ENCODE measurements around the gene CDR2L. TPM values are rescaled to one million over a fixed set of nuclear protein-coding genes. Genes with fewer than 3 reads are reported as not detected.

Gene CDR2L
- total RNA-seq, 1 experiment from 2014 or later = 31.0 TPM

- TF ChIP-seq, protein P1, sequence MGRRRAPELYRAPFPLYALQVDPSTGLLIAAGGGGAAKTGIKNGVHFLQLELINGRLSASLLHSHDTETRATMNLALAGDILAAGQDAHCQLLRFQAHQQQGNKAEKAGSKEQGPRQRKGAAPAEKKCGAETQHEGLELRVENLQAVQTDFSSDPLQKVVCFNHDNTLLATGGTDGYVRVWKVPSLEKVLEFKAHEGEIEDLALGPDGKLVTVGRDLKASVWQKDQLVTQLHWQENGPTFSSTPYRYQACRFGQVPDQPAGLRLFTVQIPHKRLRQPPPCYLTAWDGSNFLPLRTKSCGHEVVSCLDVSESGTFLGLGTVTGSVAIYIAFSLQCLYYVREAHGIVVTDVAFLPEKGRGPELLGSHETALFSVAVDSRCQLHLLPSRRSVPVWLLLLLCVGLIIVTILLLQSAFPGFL (CRISPR knock-in tag; IDR thresholded peaks at IDR 0.05; ENCODE audit: borderline replicate concordance) = no peak; the same call in 1 of the 2 replicates
- TF ChIP-seq ZBTB21 (CRISPR knock-in tag; IDR thresholded peaks at IDR 0.05; ENCODE audit: borderline replicate concordance) (peak; percentile 94), CREB1 (CRISPR knock-in tag; IDR thresholded peaks at IDR 0.05) (no peak; the same call in none of the 2 replicates), ZNF232 (CRISPR knock-in tag; IDR thresholded peaks at IDR 0.05) (peak; percentile 87), ESRRA (CRISPR knock-in tag; IDR thresholded peaks at IDR 0.05; ENCODE audit: borderline replicate concordance) (no peak), NR2C2 (CRISPR knock-in tag; IDR thresholded peaks at IDR 0.05) (no peak), CREM (CRISPR knock-in tag; IDR thresholded peaks at IDR 0.05) (peak; percentile 82), OVOL2 (CRISPR knock-in tag; IDR thresholded peaks at IDR 0.05; ENCODE audit: borderline replicate concordance) (no peak), GTF2I (CRISPR knock-in tag; conservative IDR thresholded peaks at IDR 0.05) (no peak), AR (CRISPR knock-in tag; IDR thresholded peaks at IDR 0.05) (no peak), ATF3 (CRISPR knock-in tag; conservative IDR thresholded peaks at IDR 0.05) (no peak), IRF2 (CRISPR knock-in tag; IDR thresholded peaks at IDR 0.05; ENCODE audit: borderline replicate concordance, low read depth) (no peak), ZNF219 (CRISPR knock-in tag; IDR thresholded peaks at IDR 0.05; ENCODE audit: borderline replicate concordance) (peak; percentile 64; the same call in 1 of the 2 replicates), TCF7 (CRISPR knock-in tag; IDR thresholded peaks at IDR 0.05; ENCODE audit: low read depth) (no peak), ZBTB43 (CRISPR knock-in tag; IDR thresholded peaks at IDR 0.05) (0 out of 2 replicates have a peak, but pooled peaks have one; percentile 48), ZNF317 (CRISPR knock-in tag; IDR thresholded peaks at IDR 0.05; ENCODE audit: borderline replicate concordance, low read depth) (no peak), ZNF671 (CRISPR knock-in tag; IDR thresholded peaks at IDR 0.05) (no peak), ZNF396 (CRISPR knock-in tag; IDR thresholded peaks at IDR 0.05; ENCODE audit: borderline replicate concordance) (no peak), ZNF423 (CRISPR knock-in tag; IDR thresholded peaks at IDR 0.05) (no peak), JUN (CRISPR knock-in tag; IDR thresholded peaks at IDR 0.05) (0 out of 2 replicates have a peak, but pooled peaks have one; percentile 20), CDX4 (CRISPR knock-in tag; IDR thresholded peaks at IDR 0.05; ENCODE audit: borderline replicate concordance) (no peak), SOX15 (CRISPR knock-in tag; IDR thresholded peaks at IDR 0.05) (no peak), SMAD4 (CRISPR knock-in tag; IDR thresholded peaks at IDR 0.05) (no peak)
- TF ChIP-seq, protein P2, sequence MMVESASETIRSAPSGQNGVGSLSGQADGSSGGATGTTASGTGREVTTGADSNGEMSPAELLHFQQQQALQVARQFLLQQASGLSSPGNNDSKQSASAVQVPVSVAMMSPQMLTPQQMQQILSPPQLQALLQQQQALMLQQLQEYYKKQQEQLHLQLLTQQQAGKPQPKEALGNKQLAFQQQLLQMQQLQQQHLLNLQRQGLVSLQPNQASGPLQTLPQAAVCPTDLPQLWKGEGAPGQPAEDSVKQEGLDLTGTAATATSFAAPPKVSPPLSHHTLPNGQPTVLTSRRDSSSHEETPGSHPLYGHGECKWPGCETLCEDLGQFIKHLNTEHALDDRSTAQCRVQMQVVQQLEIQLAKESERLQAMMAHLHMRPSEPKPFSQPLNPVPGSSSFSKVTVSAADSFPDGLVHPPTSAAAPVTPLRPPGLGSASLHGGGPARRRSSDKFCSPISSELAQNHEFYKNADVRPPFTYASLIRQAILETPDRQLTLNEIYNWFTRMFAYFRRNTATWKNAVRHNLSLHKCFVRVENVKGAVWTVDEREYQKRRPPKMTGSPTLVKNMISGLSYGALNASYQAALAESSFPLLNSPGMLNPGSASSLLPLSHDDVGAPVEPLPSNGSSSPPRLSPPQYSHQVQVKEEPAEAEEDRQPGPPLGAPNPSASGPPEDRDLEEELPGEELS (CRISPR knock-in tag; IDR thresholded peaks at IDR 0.05) = peak; percentile 89
- TF ChIP-seq, protein P3, sequence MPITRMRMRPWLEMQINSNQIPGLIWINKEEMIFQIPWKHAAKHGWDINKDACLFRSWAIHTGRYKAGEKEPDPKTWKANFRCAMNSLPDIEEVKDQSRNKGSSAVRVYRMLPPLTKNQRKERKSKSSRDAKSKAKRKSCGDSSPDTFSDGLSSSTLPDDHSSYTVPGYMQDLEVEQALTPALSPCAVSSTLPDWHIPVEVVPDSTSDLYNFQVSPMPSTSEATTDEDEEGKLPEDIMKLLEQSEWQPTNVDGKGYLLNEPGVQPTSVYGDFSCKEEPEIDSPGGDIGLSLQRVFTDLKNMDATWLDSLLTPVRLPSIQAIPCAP (CRISPR knock-in tag; IDR thresholded peaks at IDR 0.05) = 0 out of 2 replicates have a peak, but pooled peaks have one; percentile 35
- TF ChIP-seq, protein P4, sequence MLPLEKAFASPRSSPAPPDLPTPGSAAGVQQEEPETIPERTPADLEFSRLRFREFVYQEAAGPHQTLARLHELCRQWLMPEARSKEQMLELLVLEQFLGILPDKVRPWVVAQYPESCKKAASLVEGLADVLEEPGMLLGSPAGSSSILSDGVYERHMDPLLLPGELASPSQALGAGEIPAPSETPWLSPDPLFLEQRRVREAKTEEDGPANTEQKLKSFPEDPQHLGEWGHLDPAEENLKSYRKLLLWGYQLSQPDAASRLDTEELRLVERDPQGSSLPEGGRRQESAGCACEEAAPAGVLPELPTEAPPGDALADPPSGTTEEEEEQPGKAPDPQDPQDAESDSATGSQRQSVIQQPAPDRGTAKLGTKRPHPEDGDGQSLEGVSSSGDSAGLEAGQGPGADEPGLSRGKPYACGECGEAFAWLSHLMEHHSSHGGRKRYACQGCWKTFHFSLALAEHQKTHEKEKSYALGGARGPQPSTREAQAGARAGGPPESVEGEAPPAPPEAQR (CRISPR knock-in tag; IDR thresholded peaks at IDR 0.05) = no peak
- TF ChIP-seq, protein P5, sequence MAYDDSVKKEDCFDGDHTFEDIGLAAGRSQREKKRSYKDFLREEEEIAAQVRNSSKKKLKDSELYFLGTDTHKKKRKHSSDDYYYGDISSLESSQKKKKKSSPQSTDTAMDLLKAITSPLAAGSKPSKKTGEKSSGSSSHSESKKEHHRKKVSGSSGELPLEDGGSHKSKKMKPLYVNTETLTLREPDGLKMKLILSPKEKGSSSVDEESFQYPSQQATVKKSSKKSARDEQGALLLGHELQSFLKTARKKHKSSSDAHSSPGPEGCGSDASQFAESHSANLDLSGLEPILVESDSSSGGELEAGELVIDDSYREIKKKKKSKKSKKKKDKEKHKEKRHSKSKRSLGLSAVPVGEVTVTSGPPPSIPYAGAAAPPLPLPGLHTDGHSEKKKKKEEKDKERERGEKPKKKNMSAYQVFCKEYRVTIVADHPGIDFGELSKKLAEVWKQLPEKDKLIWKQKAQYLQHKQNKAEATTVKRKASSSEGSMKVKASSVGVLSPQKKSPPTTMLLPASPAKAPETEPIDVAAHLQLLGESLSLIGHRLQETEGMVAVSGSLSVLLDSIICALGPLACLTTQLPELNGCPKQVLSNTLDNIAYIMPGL (CRISPR knock-in tag; IDR thresholded peaks at IDR 0.05) = peak; percentile 87; the same call in 1 of the 2 replicates
These were observed 5.3 kb upstream of the CDR2L start (continued) for GRCh38 chr17:74981979-74982662.

Measured in WTC11 (cell line).